Activated naive CD8-positive, alpha-beta T cell treated with anti-CD3 and anti-CD28 coated beads, Interleukin-2, amount 10 ng/mL, durations not matched to agents 7 days and 5 days (primary cell): ENCODE results near the gene SVOPL. TPM values are rescaled to one million over a fixed set of nuclear protein-coding genes. Genes with fewer than 3 reads are reported as not detected.
A peak's percentile ranks its signal among the peaks of the same experiment; 100 is the strongest.
"Not testable (repeated sequence)": the region's sequence is repeated elsewhere in the genome, so short reads cannot be mapped to it uniquely, and the experiment has no call there.

Experiments used
- ATAC-seq: fragments of 150-1000 bp; cut with Tn5 transposase; one replicate; pipeline ENCODE4 v1.10.0; 2021; ENCODE audit warnings: low read depth, moderate library complexity
- POLR2A ChIA-PET: fragments of 350-600 bp; sonication (Branson Sonifier 250); formaldehyde crosslinking; loops from one replicate; lab custom pipeline; 2021; ENCODE audit warnings: antibody characterized with exemption; lab: Charles Lee
- DNase-seq: peaks from one replicate; pipeline ENCODE4 v3.0.0; 2021
- H3K27ac Mint-ChIP-seq: one replicate; pipeline ENCODE4 v1.8.0; 2022; ENCODE audit warnings: mild to moderate bottlenecking, mixed read lengths
- H3K27me3 Mint-ChIP-seq: one replicate; pipeline ENCODE4 v1.8.0; 2022; ENCODE audit warnings: mild to moderate bottlenecking, moderate library complexity, mixed read lengths
- H3K36me3 Mint-ChIP-seq: one replicate; pipeline ENCODE4 v1.8.0; 2021; ENCODE audit warnings: mild to moderate bottlenecking, mixed read lengths
- H3K4me1 Mint-ChIP-seq: one replicate; pipeline ENCODE4 v1.8.0; 2021; ENCODE audit warnings: mixed read lengths
- H3K4me3 Mint-ChIP-seq: one replicate; pipeline ENCODE4 v1.8.0; 2022; ENCODE audit warnings: mild to moderate bottlenecking, moderate library complexity, mixed read lengths
- H3K9me3 Mint-ChIP-seq: one replicate; pipeline ENCODE4 v1.8.0; 2021; ENCODE audit warnings: mixed read lengths
- total RNA-seq, 2 experiments: library from RNA; stranded (reverse); gene quantifications; one replicate each; pipeline ENCODE4 v1.2.3, GENCODE V29; 2021

Gene SVOPL
- total RNA-seq, 2 experiments from 2014 or later: 2.5 to 4.9 TPM

DNA sequence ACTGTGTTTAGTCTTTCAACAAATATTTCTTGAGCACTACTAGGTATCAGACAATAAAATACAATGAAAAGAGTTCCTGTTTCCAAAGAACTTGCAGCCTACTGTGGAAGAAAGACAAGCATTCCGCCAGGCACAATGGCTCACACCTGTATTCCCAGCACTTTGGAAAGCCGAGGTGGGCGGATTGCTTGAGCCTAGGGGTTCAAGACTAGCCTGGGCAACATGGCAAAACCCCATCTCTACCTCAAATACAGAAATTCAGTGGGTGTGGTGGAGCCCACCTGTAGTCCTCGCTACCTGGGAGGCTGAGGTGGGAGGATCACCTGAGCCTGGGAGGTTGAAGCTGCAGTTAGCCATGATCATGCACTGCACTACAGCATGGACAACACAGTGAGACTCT is 6.1 kb downstream of the SVOPL start:
- no peaks in the 10 kb centered on the region for H3K36me3 Mint-ChIP-seq
- ATAC-seq (no peak), DNase-seq (no peak)
- H3K9me3 Mint-ChIP-seq: peaks cover 2% of the 10 kb centered on the region
- H3K27ac Mint-ChIP-seq: no peak overlapping the region
- peaks cover 10% of the 10 kb centered on the region for H3K27me3 Mint-ChIP-seq
- H3K4me1 Mint-ChIP-seq: no peaks in the 10 kb centered on the region
- POLR2A ChIA-PET: no interaction called here
- no peak overlapping the region for H3K4me3 Mint-ChIP-seq

DNA sequence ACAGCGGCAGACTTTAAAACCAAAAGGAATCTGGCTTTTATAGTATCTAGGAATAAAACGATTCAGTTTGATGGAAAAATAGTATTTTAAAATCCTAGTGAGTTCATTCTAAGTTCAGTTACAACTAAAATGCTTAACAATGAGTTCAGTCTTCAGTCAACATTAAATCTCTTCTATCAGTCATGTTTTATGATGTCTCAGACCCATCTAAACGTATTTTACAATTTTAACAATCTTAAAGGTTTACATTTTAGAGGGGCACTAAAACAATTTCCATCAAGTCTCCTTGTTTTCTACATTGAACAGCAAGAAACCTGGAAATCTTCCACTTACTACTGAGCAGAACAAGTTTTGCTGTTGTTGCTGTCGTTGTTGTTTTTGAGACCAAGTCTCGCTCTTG is 10.0 kb downstream of the SVOPL start:
- Mint-ChIP-seq H3K9me3 (peaks cover 5% of the 10 kb centered on the region), H3K36me3 (peaks cover 2% of the 10 kb centered on the region), H3K4me1 (no peaks in the 10 kb centered on the region), H3K27ac (no peak overlapping the region), H3K27me3 (no peaks in the 10 kb centered on the region), H3K4me3 (no peak overlapping the region)
- POLR2A ChIA-PET: no interaction called here
- ATAC-seq (no peak), DNase-seq (no peak)

DNA sequence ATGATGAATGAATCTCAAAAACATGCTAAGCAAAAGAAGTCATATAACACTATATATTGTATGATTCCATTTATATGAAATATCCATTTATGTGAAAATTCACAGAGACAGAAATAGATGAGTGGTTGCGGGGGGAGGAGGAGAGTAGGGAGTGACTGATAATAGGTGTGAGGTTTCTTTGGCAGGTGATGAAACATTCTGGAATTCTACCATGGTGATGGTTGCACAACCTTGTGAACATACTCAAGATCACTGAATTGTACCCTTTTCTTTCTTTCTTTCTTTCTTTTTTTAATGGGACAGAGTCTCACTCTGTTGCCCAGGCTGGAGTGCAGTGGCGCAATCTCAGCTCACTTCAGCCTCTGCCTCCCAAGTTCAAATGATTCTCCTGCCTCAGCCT is 10.7 kb downstream of the SVOPL start:
- DNase-seq (no peak), ATAC-seq (no peak)
- H3K9me3 Mint-ChIP-seq: peaks cover 5% of the 10 kb centered on the region
- POLR2A ChIA-PET: no interaction called here
- no peaks in the 10 kb centered on the region for H3K4me1 Mint-ChIP-seq
- H3K36me3 Mint-ChIP-seq: peaks cover 2% of the 10 kb centered on the region
- H3K4me3 Mint-ChIP-seq: no peak overlapping the region
- H3K27me3 Mint-ChIP-seq: no peaks in the 10 kb centered on the region
- no peak overlapping the region for H3K27ac Mint-ChIP-seq

DNA sequence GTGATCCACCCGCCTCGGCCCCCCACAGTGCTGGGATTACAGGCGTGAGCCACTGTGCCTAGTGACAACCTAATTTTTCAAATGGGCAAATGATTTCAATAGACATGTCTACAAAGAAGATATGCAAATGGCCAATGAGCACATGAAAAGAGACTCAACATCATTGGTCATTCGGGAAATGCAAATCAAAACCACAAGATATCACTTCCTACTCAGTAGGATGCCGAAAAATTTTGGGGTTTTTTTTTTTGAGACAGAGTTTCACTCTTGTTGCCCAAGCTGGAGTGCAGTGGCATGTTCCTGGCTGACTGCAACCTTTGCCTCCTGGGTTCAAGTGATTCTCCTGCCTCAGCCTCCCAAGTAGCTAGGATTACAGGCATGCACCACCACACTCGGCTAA is 13.1 kb downstream of the SVOPL start:
- H3K27me3 Mint-ChIP-seq, DNase-seq, POLR2A ChIA-PET, H3K9me3 Mint-ChIP-seq, H3K4me3 Mint-ChIP-seq, ATAC-seq, H3K27ac Mint-ChIP-seq, H3K4me1 Mint-ChIP-seq, H3K36me3 Mint-ChIP-seq: not testable (repeated sequence)

DNA sequence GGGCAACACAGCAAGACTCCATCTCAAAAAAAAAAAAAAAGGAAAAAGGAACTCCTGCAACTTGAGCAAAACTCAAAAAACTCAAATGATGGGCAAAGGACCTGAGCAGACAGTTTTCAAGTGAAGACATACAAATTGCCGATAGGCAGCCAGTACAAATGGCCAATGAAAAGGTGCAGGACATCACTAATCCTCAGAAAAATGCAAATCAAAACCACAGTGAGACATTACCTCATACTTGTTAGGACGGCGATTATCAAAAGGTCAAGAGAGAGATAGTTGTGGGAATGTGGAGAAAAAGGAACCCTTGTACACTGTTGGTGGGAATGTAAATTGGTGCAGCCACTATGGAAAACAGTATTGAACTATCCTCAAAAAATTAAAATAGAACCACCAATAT is 16.8 kb downstream of the SVOPL start:
- ATAC-seq: no peak
- POLR2A ChIA-PET: no interaction called here

DNA sequence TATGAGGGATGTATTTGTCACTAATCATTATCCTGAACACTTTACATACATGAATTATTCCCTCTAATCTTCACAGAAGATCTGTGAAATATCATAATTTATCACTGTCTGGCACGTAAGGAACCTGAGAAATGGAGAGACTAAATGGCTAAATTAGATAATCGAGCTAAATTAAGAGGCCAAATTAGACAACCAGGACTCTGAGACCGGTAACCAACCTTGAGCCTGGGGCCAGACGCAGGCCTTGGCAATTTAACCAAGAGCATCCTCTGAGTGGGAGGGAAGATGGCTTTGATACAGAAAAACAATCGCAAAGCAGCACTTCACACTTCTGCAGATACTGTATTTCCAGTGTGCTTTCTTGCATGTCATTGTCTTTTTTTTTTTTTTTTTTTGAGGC is 21.4 kb downstream of the SVOPL start:
- POLR2A ChIA-PET: no interaction called here
- H3K27me3 Mint-ChIP-seq: no peaks in the 10 kb centered on the region
- no peak overlapping the region for H3K27ac Mint-ChIP-seq
- no peaks in the 10 kb centered on the region for H3K36me3 Mint-ChIP-seq
- DNase-seq (no peak), ATAC-seq (no peak)
- no peaks in the 10 kb centered on the region for H3K4me1 Mint-ChIP-seq
- no peak overlapping the region for H3K4me3 Mint-ChIP-seq
- no peaks in the 10 kb centered on the region for H3K9me3 Mint-ChIP-seq

More for the DNA sequence above, 16.8 kb downstream of the SVOPL start:
- Mint-ChIP-seq H3K4me1 (no peaks in the 10 kb centered on the region), H3K9me3 (peaks cover 3% of the 10 kb centered on the region), H3K4me3 (no peak overlapping the region), H3K27ac (no peak overlapping the region), H3K36me3 (peaks cover 2% of the 10 kb centered on the region), H3K27me3 (no peaks in the 10 kb centered on the region)
- no peak for DNase-seq

DNA sequence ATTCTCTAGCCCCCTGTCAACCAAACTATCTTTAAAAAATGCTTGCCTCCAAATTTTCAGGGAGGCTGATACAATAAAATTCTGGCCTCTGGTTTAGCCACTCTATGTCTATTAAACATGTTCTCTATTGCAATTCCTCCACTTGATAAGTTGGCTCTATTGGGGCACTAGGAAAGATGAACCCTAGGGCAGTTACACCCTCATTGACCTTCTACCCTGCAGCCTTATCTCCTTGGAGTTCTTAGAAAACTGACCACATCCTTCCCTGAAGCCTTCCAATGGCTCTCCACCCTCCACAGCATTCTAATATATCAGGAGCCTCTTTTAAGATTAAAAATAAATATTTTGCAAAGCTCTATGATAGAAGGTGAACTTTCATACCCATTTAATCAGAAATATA is 30.6 kb downstream of the SVOPL start:
- POLR2A ChIA-PET: no interaction called here
- DNase-seq (no peak), ATAC-seq (no peak)
- Mint-ChIP-seq H3K27ac (no peak overlapping the region), H3K4me3 (no peak overlapping the region), H3K9me3 (peaks cover 3% of the 10 kb centered on the region), H3K27me3 (peaks cover 7% of the 10 kb centered on the region), H3K36me3 (peaks cover 7% of the 10 kb centered on the region), H3K4me1 (peaks cover 15% of the 10 kb centered on the region)

DNA sequence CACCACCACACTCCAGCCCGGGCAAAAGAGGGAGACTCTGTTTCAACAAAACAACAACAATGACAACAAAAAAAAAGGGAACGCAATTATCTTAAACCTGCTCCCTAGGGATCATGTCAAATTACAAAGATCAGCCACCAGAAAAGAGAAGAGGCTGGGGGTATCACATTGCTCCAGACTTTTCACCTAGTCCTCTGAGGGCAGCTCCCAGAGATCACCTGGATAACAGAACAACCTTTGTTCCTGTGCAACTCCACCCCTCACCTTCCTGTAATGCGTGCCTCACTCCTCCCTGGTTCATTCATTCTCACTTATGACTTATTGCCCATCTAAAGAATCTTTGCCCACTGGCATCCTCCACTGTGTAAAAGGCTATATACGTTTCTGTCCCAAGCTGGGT is 31.8 kb downstream of the SVOPL start:
- Mint-ChIP-seq H3K4me3 (no peak overlapping the region), H3K27me3 (peaks cover 11% of the 10 kb centered on the region)
- no peak for DNase-seq

DNA sequence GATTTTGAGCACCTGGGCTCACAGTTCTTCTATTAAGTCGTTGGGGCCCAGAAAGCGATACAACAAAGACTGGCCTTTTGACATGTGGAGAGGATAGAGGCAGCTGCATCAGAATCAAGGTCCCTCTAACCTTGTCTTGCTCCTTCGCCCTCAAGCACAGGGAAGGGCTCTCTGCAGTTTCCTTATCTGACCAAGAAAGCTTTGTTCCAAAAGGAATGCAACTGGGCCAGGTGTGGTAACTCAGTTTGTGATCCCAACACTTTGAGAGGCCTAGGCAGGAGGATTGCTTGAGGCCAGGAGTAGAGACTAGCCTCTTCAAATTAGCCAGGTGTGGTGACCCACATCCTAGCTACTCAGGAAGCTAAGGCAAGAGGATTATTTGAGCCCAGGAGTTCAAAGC is 32.2 kb downstream of the SVOPL start:
- POLR2A ChIA-PET: no interaction called here
- Mint-ChIP-seq H3K9me3 (peaks cover 3% of the 10 kb centered on the region), H3K27me3 (peaks cover 15% of the 10 kb centered on the region), H3K27ac (no peak overlapping the region), H3K36me3 (peaks cover 7% of the 10 kb centered on the region), H3K4me1 (peaks cover 17% of the 10 kb centered on the region), H3K4me3 (no peak overlapping the region)
- DNase-seq (no peak), ATAC-seq (no peak)

More for the DNA sequence above, 31.8 kb downstream of the SVOPL start:
- H3K36me3 Mint-ChIP-seq: peaks cover 7% of the 10 kb centered on the region
- peaks cover 3% of the 10 kb centered on the region for H3K9me3 Mint-ChIP-seq
- ATAC-seq: no peak
- no peak overlapping the region for H3K27ac Mint-ChIP-seq
- POLR2A ChIA-PET: no interaction called here
- H3K4me1 Mint-ChIP-seq: peaks cover 17% of the 10 kb centered on the region

DNA sequence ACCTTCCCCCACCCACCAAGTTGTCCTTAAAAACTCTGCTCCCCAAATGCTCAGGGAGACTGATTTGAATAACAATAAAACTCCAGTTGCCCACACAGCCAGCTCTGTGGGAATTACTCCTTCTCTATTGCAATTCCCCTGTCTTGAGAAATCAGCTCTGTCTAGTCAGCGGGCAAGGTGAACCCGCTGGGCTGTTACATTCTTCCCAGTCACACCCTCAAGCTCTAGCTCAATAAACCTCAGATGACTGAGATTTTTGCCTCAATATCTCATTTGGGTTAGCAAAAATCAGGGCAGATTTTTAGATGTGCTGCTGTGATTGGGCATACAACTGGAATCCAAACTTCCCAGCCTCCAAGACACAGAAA is 32.9 kb downstream of the SVOPL start:
- ATAC-seq (no peak), DNase-seq (no peak)
- POLR2A ChIA-PET: no interaction called here
- Mint-ChIP-seq H3K4me3 (no peak overlapping the region), H3K9me3 (peaks cover 3% of the 10 kb centered on the region), H3K4me1 (peaks cover 17% of the 10 kb centered on the region), H3K36me3 (peaks cover 7% of the 10 kb centered on the region), H3K27ac (no peak overlapping the region), H3K27me3 (peaks cover 16% of the 10 kb centered on the region)

DNA sequence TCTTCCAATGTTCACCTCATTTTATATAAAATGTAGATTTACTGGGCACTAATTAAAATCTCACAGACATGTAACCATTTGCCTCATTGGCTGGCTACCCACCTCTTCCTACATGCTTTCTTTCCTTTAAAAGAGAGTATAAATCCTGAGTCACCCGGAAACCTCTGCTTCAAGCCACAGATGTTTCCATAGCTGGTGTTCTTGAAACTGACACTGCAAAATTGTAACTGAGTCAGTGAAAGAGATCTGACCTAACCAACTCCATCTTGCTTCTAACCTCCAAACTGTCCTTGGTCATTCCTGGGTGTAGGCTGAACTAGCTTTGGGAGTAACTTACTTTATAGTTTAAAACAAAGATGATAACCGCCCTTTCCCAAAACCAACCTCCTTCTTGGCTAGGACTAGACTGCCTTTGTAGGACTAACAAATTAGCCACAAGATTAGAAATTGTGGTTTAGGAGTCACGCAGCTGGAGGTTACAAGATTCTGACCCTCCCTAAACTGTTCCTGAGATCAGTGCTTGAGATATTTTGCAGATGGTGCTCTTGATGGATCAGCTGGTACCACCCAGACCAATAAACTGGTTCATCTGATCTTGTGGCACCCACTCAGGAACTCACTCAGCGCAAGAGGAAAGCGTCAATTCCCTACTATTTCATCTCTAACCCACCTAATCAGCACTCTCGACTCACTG is 33.5 kb downstream of the SVOPL start:
- H3K9me3 Mint-ChIP-seq: peaks cover 3% of the 10 kb centered on the region
- peaks cover 17% of the 10 kb centered on the region for H3K4me1 Mint-ChIP-seq
- POLR2A ChIA-PET: interaction anchor here (0.9 kb wide), 1 partner anchor 91 kb away, joined by 3 read pairs; no protein-coding TSS in a partner anchor
- H3K27ac Mint-ChIP-seq: no peak overlapping the region
- peaks cover 7% of the 10 kb centered on the region for H3K36me3 Mint-ChIP-seq
- ATAC-seq: no peak
- no peak overlapping the region for H3K4me3 Mint-ChIP-seq
- DNase-seq: no peak
- H3K27me3 Mint-ChIP-seq: peaks cover 14% of the 10 kb centered on the region

DNA sequence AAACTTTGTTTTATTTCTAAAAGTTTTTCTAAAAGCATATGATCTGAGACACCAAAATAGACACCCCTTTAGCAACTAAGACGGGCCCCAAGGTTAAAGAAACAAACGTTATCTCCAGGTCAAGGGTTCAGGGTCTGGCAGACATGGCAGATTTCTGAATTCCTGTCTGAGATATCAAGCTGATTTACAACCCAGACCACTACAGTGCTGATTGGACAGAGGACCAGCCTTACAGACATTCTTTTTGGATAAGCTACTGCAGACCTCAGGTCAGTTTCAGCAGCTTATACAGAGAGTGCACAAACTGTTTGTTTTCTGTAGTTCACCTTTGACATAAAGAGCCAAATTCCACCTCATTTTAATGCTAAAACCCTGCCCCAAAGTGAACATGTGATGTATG is 34.8 kb downstream of the SVOPL start:
- Mint-ChIP-seq H3K9me3 (peaks cover 3% of the 10 kb centered on the region), H3K27ac (no peak overlapping the region), H3K4me3 (no peak overlapping the region), H3K36me3 (peaks cover 7% of the 10 kb centered on the region), H3K4me1 (peaks cover 17% of the 10 kb centered on the region), H3K27me3 (peaks cover 14% of the 10 kb centered on the region)
- DNase-seq: no peak
- POLR2A ChIA-PET: no interaction called here
- ATAC-seq: no peak

DNA sequence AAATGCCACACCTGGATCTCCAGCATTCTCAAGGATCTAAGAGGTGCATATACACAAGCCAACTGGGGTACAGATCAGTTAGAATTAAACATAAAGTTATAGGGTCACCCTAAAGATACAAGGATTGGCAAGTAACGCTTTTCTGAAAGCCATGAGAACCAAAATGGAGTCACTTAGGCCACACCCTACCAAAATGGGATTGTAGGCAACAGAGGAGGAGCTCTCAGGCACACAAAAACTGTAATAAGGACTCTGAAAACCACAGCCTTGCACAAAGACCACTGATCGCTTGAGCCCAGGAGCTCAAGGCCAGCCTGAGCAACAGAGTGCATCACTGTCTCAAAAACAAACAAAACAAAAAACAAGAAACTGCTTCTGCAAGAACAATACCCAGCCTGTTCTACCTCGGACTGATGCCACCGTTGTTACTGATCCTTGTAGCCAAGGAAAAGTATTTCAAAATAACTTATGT is 35.5 kb downstream of the SVOPL start:
- Mint-ChIP-seq H3K27me3 (peaks cover 17% of the 10 kb centered on the region), H3K4me3 (no peak overlapping the region), H3K27ac (no peak overlapping the region), H3K9me3 (no peaks in the 10 kb centered on the region), H3K36me3 (peaks cover 7% of the 10 kb centered on the region), H3K4me1 (peaks cover 13% of the 10 kb centered on the region)
- ATAC-seq (no peak), DNase-seq (no peak)
- POLR2A ChIA-PET: no interaction called here

DNA sequence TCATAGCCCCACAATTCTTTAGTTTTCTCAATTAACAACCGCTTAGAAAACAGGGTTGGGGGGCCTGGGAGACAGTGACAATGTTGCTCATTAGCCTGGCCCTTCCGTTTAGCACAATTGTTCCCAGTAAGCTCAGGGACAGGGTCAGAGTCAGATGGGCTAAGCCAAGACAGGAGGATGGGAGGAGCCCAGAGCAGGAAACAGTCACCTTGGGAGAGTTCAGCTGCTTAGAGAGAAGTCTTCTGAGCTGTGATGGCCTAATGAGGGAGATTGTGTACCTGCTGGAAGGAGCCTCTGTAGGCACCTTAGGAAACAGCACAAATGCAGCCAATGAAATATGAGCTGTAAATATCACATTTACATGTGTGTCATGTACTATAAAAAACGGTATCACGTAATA is 35.9 kb downstream of the SVOPL start:
- Mint-ChIP-seq H3K4me3 (peak overlapping the region; percentile 64), H3K27ac (peak overlapping the region; percentile 18), H3K4me1 (peaks cover 9% of the 10 kb centered on the region), H3K27me3 (peaks cover 17% of the 10 kb centered on the region), H3K9me3 (no peaks in the 10 kb centered on the region), H3K36me3 (peaks cover 5% of the 10 kb centered on the region)
- no peak for ATAC-seq
- DNase-seq: no peak
- POLR2A ChIA-PET: interaction anchor here (1.5 kb wide), 1 partner anchor 25 kb away, joined by 3 read pairs; no protein-coding TSS in a partner anchor
